ENCODE measurements around the gene BNIPL.

- TF ChIP-seq CTCF (IDR thresholded peaks at IDR 0.05; ENCODE audit: control extremely low read depth in 1 of 3, insufficient read depth in 1 of 3, low read depth in 1 of 3, low read length in 3 of 3) (no peak), TCF12 (IDR thresholded peaks at IDR 0.05; ENCODE audit: low read depth, low read length) (no peak), ZNF274 (IDR thresholded peaks at IDR 0.05; ENCODE audit: borderline replicate concordance, extremely low read depth, low read length) (no peak), GABPA (IDR thresholded peaks at IDR 0.05; ENCODE audit: borderline replicate concordance, insufficient read depth, low read length) (no peak), POLR2A (IDR thresholded peaks at IDR 0.05; ENCODE audit: control extremely low read depth in 1 of 2, low read depth in 2 of 2, low read length in 2 of 2) (no peak), RFX5 (IDR thresholded peaks at IDR 0.05; ENCODE audit: borderline replicate concordance, low read depth, low read length) (no peak), BRCA1 (IDR thresholded peaks at IDR 0.05; ENCODE audit: low read depth, low read length) (no peak), HDAC2 (IDR thresholded peaks at IDR 0.05; ENCODE audit: borderline replicate concordance in 1 of 2, low read depth in 2 of 2, low read length in 2 of 2) (no peak), SRF (IDR thresholded peaks at IDR 0.05; ENCODE audit: low read depth, low read length) (no peak)
Observed at GRCh38 chr1:151036356-151036755, at the start of gene BNIPL.

Measured in H1 (cell line).